Gastroesophageal sphincter (tissue), 4 donors: ENCODE data around the gene GPR26. TPM values are rescaled to one million over a fixed set of nuclear protein-coding genes. Genes with fewer than 3 reads are reported as not detected.

Experiments
- ATAC-seq: fragments of 150-250 bp; one replicate; pipeline ENCODE4 v1.9.1; 2016; ENCODE audit warnings: mild to moderate bottlenecking, moderate library complexity
- H3K27ac ChIP-seq, 4 donors: fragments of 200-600 bp; sonication (generic) in 3 of 4; 1 replicate in 3 of 4; 2 replicates in 1 of 4; pipeline ENCODE4 v1.5.1; 2016 to 2019
- H3K27me3 ChIP-seq: fragments of 200-600 bp; sonication (generic); one replicate; pipeline ENCODE4 v1.5.1; 2019
- H3K36me3 ChIP-seq, 2 donors: fragments of 200-600 bp; sonication (generic); one replicate each; pipeline ENCODE4 v1.5.1; 2019; ENCODE audit warnings: control low read depth in 1 of 2
- H3K4me1 ChIP-seq, 3 donors: fragments of 200-600 bp; sonication (generic); 1 replicate in 2 of 3; 2 replicates in 1 of 3; pipeline ENCODE4 v1.5.1; 2016 to 2019; ENCODE audit warnings: control low read depth in 2 of 3
- H3K4me3 ChIP-seq, 2 donors: fragments of 200-600 bp; sonication (generic); one replicate each; pipeline ENCODE4 v1.5.1; 2019; ENCODE audit warnings: mild to moderate bottlenecking in 1 of 2, moderate library complexity in 1 of 2
- H3K9me3 ChIP-seq, 3 donors: fragments of 200-600 bp; sonication (generic); one replicate each; pipeline ENCODE4 v1.5.1; 2017 to 2019; ENCODE audit warnings: control low read depth in 2 of 3
- EP300 ChIP-seq: sonication (generic); formaldehyde crosslinking; IDR thresholded peaks from one replicate; pipeline ENCODE4 v1.6.1; 2017; ENCODE audit warnings: antibody characterized with exemption, mild to moderate bottlenecking
- POLR2A ChIP-seq, 2 donors: fragments of 450-650 bp; IDR thresholded peaks; one replicate each; pipeline ENCODE4 v1.6.1; 2017; ENCODE audit warnings: antibody characterized with exemption in 2 of 2, mild to moderate bottlenecking in 2 of 2, moderate library complexity in 1 of 2
- POLR2AphosphoS5 ChIP-seq: sonication (generic); formaldehyde crosslinking; IDR thresholded peaks from one replicate; pipeline ENCODE4 v1.6.1; 2017; ENCODE audit warnings: antibody characterized with exemption
- WGBS, 2 donors: methylation state at CpG; one replicate each; pipeline ENCODE4 v1.1.5; 2018; ENCODE audit warnings: low coverage in 1 of 2; 5-methylcytosine and 5-hydroxymethylcytosine counted together
- total RNA-seq, 4 donors: library from RNA; depleted of rRNA; stranded (reverse); fragments of >200 nt; gene quantifications; one replicate each; pipeline ENCODE4 v1.1.0, GENCODE V29; 2016
- TF ChIP-seq, protein P1 (sequence below), 4 experiments: fragments of 200-600 bp in 2 of 4; fragments of 450-650 bp in 2 of 4; sonication (generic) in 1 of 4; IDR thresholded peaks; one replicate each; pipeline ENCODE4 v1.5.1; 2017 to 2019; ENCODE audit warnings: antibody characterized with exemption in 4 of 4, mild to moderate bottlenecking in 2 of 4, moderate library complexity in 2 of 4

The GPR26 gene
- total RNA-seq, 4 donors from 2014 or later: 0.02 TPM; not detected in 3

DNA sequence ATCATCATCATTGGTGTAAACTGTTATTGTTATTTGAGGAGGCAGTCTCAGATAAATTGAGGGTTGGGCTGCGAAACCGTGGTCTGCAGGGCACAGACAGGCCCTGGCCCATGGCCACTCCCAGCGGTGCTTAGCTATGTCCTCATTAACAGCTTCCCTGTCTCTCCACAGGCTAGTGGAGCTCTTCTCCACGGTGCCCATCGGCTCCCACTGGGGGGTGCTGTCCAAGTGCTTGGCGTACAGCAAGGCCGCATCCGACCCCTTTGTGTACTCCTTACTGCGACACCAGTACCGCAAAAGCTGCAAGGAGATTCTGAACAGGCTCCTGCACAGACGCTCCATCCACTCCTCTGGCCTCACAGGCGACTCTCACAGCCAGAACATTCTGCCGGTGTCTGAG lies 21.6 kb downstream of the GPR26 start:
- 60% methylated on average over 4 to 11 of the region's 13 CpGs for WGBS, 2 donors
- H3K36me3 ChIP-seq: no peaks in the 10 kb centered on the region
- H3K4me3 ChIP-seq: no peak overlapping the region
- no peak for ATAC-seq
- H3K9me3 ChIP-seq: no peaks in the 10 kb centered on the region
- no peak overlapping the region for H3K27ac ChIP-seq
- no peaks in the 10 kb centered on the region for H3K4me1 ChIP-seq
- no peaks in the 10 kb centered on the region for H3K27me3 ChIP-seq
- TF ChIP-seq POLR2A (IDR thresholded peaks at IDR 0.05) (no peak), POLR2AphosphoS5 (no peak), EP300 (no peak)
- TF ChIP-seq, protein P1, sequence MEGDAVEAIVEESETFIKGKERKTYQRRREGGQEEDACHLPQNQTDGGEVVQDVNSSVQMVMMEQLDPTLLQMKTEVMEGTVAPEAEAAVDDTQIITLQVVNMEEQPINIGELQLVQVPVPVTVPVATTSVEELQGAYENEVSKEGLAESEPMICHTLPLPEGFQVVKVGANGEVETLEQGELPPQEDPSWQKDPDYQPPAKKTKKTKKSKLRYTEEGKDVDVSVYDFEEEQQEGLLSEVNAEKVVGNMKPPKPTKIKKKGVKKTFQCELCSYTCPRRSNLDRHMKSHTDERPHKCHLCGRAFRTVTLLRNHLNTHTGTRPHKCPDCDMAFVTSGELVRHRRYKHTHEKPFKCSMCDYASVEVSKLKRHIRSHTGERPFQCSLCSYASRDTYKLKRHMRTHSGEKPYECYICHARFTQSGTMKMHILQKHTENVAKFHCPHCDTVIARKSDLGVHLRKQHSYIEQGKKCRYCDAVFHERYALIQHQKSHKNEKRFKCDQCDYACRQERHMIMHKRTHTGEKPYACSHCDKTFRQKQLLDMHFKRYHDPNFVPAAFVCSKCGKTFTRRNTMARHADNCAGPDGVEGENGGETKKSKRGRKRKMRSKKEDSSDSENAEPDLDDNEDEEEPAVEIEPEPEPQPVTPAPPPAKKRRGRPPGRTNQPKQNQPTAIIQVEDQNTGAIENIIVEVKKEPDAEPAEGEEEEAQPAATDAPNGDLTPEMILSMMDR (IDR thresholded peaks at IDR 0.05): no peak

DNA sequence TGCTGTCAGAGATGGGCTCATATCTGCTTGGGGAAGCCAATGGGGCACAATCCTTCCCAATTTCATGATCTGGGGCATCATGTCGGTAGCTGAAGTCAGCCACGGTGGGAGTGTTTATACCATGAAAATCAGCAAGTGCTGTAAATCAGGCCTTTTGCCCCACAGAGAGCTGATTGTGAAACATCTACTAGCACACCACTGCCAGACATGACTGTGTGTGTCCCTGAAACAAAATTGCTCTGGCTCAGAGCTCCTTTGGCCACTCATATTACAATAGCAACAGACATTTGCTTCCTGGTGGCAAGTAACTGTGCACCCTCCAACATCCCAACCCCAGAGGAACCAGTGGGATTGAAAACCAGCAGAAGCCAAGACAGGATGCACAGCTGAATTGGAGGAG lies 23.7 kb downstream of the GPR26 start:
- WGBS, 2 donors: 86% methylated on average over 2 of the region's 2 CpGs; no CpG with 5 or more reads in 1 of the 2 donors
- TF ChIP-seq, protein P1 (IDR thresholded peaks at IDR 0.05): no peak
- TF ChIP-seq EP300 (no peak), POLR2AphosphoS5 (no peak), POLR2A (IDR thresholded peaks at IDR 0.05) (no peak)
- Histone ChIP-seq H3K9me3 (no peaks in the 10 kb centered on the region), H3K27me3 (no peaks in the 10 kb centered on the region), H3K4me1 (no peaks in the 10 kb centered on the region), H3K36me3 (no peaks in the 10 kb centered on the region), H3K4me3 (no peak overlapping the region), H3K27ac (no peak overlapping the region)
- no peak for ATAC-seq

DNA sequence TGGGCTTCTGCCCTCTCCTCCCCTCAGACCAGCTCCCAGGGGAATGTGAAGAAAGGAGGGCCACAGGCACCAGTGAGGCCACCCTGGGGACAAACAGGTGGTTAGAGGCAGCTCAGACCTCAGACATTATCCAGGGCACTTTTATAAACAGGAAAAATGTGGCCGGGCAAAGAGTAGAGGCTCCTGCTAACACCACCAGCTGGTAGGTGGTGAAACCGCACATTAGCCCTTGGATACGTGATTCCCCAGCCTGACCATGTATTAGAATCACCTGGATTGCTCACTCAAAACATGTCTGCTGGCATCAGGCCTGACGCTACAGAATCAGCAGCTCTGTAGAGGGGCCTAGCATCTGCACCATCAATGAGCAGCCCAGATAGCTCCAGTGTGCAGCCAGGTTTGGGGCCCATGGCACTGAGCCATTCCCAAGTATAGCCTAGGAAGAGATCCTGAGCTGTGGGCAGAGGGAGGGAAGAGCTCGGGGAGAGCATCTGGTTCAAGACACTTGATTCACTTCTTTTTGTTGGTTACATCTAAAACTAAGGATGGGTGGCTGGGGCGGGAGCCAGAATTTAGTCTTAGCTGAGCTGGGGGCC lies 37.1 kb downstream of the GPR26 start:
- 67 to 70% methylated on average over 2 to 6 of the region's 6 CpGs for WGBS, 2 donors
- TF ChIP-seq EP300 (no peak), POLR2AphosphoS5 (no peak), POLR2A (IDR thresholded peaks at IDR 0.05) (no peak)
- TF ChIP-seq, protein P1 (IDR thresholded peaks at IDR 0.05): no peak
- H3K4me3 ChIP-seq: no peak overlapping the region
- no peaks in the 10 kb centered on the region for H3K9me3 ChIP-seq
- peaks cover 0 to 7% of the 10 kb centered on the region in 2 donors for H3K36me3 ChIP-seq
- H3K4me1 ChIP-seq: no peaks in the 10 kb centered on the region
- no peaks in the 10 kb centered on the region for H3K27me3 ChIP-seq
- ATAC-seq: no peak
- no peak overlapping the region for H3K27ac ChIP-seq

DNA sequence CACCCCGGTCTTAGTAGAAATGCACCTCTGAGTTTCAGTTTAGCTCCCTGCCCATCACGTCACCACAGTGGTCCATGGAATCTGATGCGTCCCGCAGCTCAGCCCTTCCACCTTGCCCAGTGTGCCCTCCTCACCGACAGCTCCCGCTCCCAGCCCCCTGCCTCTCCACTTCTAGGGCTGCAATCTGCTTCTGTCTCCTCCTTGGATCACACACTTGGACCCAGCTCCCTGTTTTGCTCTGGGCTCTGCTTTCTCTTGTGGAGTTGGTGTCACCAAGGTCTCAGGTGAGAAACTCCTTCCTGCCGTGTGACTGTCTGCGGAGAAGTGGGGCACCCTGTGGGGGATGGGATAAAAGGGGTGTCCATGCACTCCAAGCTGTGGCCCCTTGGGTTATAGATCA lies 37.9 kb downstream of the GPR26 start:
- peaks cover 0 to 7% of the 10 kb centered on the region in 2 donors for H3K36me3 ChIP-seq
- H3K27ac ChIP-seq: no peak overlapping the region
- WGBS, 2 donors: 87 to 93% methylated on average over 3 to 6 of the region's 8 CpGs
- H3K4me1 ChIP-seq: no peaks in the 10 kb centered on the region
- H3K9me3 ChIP-seq: no peaks in the 10 kb centered on the region
- no peaks in the 10 kb centered on the region for H3K27me3 ChIP-seq
- no peak overlapping the region for H3K4me3 ChIP-seq
- TF ChIP-seq, protein P1 (IDR thresholded peaks at IDR 0.05): no peak
- TF ChIP-seq POLR2A (IDR thresholded peaks at IDR 0.05): no peak
- no peak for TF ChIP-seq POLR2AphosphoS5
- no peak for ATAC-seq

DNA sequence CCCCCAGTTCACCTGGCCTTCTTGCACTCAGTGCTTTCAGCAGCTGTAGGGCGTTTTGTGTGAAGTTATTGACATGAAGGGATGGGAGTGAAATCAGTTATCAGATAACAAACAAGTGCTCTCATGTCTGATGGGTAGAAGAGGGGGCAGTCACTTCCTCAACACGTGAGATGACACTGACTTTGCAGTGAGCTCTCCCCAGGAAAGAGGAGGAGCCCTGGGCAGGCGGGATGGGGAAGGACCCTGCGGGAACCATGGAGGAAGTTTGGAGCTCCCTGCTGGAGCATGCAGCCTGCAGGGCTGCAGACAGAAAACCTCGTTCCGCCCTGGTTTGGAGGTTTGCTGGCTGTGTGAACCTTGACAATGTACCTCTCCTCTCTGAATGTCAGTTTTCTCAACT lies 38.7 kb downstream of the GPR26 start:
- TF ChIP-seq EP300 (no peak), POLR2A (IDR thresholded peaks at IDR 0.05) (no peak), POLR2AphosphoS5 (no peak)
- TF ChIP-seq, protein P1 (IDR thresholded peaks at IDR 0.05): no peak
- Histone ChIP-seq H3K27ac (no peak overlapping the region), H3K9me3 (no peaks in the 10 kb centered on the region), H3K27me3 (no peaks in the 10 kb centered on the region), H3K4me1 (no peaks in the 10 kb centered on the region), H3K4me3 (no peak overlapping the region), H3K36me3 (peaks cover 0 to 7% of the 10 kb centered on the region in 2 donors)
- 29 to 35% methylated on average over 2 to 6 of the region's 6 CpGs for WGBS, 2 donors
- ATAC-seq: no peak
